ENCODE results near the gene OBSCN. TPM values are rescaled to one million over a fixed set of nuclear protein-coding genes. Genes with fewer than 3 reads are reported as not detected.

Gene OBSCN, protein sequence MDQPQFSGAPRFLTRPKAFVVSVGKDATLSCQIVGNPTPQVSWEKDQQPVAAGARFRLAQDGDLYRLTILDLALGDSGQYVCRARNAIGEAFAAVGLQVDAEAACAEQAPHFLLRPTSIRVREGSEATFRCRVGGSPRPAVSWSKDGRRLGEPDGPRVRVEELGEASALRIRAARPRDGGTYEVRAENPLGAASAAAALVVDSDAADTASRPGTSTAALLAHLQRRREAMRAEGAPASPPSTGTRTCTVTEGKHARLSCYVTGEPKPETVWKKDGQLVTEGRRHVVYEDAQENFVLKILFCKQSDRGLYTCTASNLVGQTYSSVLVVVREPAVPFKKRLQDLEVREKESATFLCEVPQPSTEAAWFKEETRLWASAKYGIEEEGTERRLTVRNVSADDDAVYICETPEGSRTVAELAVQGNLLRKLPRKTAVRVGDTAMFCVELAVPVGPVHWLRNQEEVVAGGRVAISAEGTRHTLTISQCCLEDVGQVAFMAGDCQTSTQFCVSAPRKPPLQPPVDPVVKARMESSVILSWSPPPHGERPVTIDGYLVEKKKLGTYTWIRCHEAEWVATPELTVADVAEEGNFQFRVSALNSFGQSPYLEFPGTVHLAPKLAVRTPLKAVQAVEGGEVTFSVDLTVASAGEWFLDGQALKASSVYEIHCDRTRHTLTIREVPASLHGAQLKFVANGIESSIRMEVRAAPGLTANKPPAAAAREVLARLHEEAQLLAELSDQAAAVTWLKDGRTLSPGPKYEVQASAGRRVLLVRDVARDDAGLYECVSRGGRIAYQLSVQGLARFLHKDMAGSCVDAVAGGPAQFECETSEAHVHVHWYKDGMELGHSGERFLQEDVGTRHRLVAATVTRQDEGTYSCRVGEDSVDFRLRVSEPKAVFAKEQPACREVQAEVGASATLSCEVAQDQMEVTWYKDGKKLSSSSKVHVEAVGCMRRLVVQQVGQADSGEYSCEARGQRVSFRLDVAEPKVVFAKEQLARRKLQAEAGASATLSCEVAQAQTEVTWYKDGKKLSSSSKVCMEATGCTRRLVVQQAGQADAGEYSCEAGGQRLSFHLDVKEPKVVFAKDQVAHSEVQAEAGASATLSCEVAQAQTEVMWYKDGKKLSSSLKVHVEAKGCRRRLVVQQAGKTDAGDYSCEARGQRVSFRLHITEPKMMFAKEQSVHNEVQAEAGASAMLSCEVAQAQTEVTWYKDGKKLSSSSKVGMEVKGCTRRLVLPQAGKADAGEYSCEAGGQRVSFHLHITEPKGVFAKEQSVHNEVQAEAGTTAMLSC (N-terminal part only)
- 21.6 and 23.1 TPM in 2 replicates for total RNA-seq

GRCh38 chr1:228207851-228208821, at the start of gene OBSCN:
OBSCN (plus strand) TSS chr1:228208044; CDS start chr1:228211784, 3,740 bp downstream.
- intact Hi-C loops (cut with micrococcal nuclease): no loop called here

GRCh38 chr1:228158151-228159007, 49.5 kb upstream of the OBSCN start:
- intact Hi-C loops (cut with micrococcal nuclease): no loop called here

- intact Hi-C loops (cut with micrococcal nuclease): no loop called here
Observed at GRCh38 chr1:228159008-228159665, 48.7 kb upstream of the OBSCN start.

GRCh38 chr1:228160201-228160761, 47.6 kb upstream of the OBSCN start:
- intact Hi-C loops (cut with micrococcal nuclease): no loop called here

DNA sequence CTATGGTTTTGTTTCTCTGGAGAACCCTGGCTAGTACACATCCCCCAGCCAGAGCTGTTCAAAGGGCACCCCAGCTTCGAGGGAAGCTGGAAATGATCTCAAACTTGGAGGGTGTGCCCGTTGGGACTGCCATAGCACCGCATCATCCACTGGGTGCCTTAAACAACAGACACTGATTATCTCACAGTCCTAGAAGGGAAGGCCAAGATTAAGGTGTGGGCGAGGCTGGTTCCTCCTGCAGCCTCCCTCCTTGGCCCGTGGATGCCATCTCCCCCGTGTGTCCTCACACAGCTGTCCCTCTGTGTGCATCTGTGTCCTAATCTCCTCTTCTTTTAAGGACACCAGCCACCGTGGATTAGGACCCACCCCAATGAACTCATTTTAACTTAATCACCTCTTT, 46.5 kb upstream of the OBSCN start:
- intact Hi-C loops (cut with micrococcal nuclease): no loop called here

DNA sequence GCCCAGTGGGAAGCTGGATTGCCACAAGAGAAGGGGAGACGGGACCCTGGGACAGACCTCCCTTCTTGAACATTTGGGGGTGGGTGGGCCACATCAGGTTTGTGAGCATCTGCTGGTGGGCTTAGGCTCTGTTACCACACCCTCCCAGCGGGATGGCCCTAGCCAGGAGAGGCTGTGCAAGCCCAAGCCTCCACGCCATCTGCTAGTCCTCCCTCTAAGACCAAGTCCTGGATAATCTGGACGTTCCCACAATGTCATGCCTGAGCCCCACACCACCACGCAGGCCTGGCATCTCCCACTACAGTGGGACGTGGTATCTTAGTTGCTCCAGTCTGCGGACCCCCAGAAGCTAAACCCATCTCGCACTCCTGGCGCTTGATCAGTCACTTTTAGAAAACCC, 46.0 kb upstream of the OBSCN start:
- intact Hi-C loops (cut with micrococcal nuclease): no loop called here

- intact Hi-C loops (cut with micrococcal nuclease): no loop called here
Observed at GRCh38 chr1:228162286-228163006, 45.4 kb upstream of the OBSCN start.

DNA sequence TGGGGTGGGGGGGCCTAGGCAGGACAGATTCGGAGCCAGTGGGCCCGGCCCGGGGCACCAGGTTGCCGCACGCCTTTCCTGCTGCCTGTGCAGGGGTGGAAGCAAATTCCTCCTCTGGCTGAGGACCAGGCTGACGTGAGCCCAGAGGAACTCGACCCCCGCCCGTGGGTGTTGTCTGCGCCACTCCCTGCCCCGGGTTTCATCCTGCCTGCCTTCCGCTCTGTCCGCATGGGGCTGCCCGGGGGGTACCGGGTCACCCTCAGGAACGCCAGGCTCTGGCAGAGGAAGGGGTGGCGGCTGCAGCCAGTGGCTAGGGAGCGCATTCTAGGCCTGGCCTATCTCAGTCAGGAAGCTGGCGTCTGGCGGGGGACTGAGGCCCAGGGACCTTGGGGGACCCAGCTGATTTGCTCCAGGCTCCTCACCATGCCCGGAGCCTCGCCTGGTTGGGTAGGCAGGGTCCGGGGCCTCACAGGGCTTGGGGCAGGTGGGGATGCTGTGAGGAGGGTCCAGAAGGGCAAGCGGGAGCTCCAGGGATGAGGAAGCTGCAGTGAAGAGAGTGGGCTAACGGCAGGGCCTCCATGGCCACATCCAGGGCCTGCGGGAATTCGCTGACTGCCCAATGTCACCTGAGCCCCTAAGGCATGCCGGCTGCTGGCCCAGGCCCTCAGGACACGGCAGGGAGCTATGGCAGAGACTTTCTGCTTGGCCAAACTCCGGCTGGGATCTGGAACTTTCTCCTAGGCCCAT, 44.7 kb upstream of the OBSCN start:
- intact Hi-C loops (cut with micrococcal nuclease): no loop called here

- intact Hi-C loops (cut with micrococcal nuclease): no loop called here
Observed at GRCh38 chr1:228163776-228164519, 43.9 kb upstream of the OBSCN start.

GRCh38 chr1:228164561-228165371, 43.1 kb upstream of the OBSCN start:
- intact Hi-C loops (cut with micrococcal nuclease): loop anchor here (1.0 to 5.0 kb wide), 7 partner anchors 24 to 427 kb away; partner anchors contain the start of genes C1orf35, GUK1, JMJD4 and MRPL55

DNA sequence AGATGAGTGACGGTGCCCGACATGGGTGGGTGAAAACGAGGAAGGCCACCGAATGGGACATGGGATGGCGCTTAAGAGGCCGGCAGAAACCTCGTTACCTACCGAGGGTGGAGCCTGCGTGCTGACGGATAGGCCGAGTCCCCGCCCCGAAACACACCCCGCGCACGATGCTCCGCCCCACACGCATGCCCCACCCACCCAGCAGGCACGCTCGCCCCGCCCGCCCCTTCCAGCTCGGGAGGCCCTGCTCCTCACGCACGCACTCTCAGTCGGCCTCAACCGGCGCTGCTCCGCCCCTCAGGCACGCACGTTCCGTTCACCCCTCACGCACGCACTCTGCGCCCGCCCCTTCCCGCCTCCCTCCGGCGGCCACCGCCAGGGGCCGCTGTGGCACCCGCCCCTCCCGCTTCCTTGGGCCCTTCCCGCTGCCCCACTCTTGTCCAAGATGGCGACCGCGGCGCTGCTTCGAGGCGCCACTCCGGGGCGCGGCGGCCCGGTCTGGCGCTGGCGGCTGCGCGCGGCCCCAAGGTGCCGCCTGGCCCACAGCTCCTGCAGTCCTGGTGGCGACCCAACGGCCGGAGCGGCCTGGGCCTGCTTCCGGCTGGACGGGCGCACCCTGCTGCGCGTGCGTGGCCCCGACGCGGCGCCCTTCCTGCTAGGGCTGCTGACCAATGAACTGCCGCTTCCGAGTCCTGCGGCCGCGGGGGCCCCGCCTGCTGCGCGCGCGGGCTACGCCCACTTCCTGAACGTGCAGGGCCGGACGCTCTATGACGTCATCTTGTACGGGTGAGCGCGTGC, 42.3 kb upstream of the OBSCN start, which contains the start of gene IBA57:
Gene IBA57 (plus strand): TSS at position 433 of the 798 bp plus-strand sequence. CDS start 13 bp downstream, at position 446.
- intact Hi-C loops (cut with micrococcal nuclease): loop anchor here (1.0 to 5.0 kb wide), 12 partner anchors 9 to 428 kb away; partner anchors contain the start of genes ARF1, C1orf35, GUK1 and JMJD4

DNA sequence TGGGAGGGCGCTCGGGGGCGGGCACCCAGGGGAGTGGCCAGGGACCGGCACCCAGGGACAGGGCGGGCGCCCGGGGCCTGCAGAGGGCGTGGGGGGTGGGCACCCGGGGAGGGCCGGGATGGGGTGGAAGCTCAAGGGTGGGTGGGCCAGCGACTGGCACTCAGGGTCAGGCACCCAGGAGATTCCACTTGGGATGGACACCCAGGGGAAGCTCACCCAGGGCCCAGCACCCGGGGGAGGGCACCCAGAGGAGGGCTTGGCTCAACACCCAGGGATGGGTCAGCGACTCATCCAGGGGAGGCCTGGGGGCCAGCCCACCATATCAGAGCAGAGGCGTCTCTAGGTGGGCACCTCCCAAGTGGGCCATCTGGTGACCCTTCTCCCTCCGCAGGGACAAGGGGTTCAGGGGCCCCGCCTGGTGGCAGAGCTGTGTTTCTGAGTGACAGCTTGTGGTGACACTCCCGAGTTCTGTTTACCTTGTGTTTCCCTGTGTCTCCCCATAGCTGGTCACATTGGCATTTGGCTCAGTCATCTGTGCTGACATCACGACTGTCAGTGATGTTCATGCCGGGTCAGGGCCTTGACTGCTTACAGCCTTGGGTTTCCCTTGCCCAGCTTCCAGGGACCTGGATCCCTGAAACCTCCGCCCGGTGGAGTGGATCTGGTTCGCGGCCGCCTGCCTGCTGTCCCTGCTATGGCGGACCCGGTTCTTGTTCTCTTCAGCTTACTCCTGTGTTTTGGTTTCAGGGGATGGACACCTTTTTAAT, 41.5 kb upstream of the OBSCN start:
- intact Hi-C loops (cut with micrococcal nuclease): loop anchor here (1.0 to 5.0 kb wide), 6 partner anchors 8 to 429 kb away; partner anchors contain the start of genes ARF1, JMJD4 and SNAP47

DNA sequence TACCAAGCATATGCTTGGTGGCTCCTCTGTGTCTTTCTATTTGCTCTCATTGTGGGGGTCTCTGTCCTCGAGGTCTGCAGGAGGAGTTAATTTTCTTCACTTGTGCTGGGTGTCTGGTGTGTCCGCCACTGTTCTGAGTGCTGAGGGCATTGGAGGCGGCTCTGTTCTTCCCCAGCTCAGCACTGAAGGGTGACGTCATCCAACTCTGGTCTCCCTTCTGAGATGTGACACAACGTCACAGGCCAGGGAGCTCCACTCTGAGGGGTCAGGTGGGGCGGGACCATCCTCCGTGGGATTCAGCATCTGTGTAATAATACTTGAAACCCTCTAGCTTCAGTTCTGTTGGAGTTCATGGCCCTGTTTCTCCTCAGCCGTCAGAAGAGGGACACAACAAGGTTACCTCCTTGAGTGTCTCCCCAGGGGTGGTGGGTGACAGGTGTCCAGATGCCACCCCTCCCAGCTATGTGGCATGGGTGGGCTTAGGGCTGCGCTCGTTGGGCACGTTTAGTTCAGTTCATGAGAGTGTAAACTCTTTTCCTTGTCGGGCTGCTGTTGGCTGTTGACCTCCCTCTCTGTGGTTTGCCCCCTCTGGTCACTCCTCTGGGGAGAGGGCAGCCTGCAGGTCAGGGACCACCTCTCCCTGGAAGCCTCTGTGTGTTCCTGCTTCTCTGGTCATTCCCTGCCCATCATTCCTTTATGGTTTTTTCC, 39.1 kb upstream of the OBSCN start:
- intact Hi-C loops (cut with micrococcal nuclease): loop anchor here (5.0 kb wide), 1 partner anchor 431 kb away; the partner anchor contains the start of genes JMJD4 and SNAP47

Data from T-helper 2 cell treated with Interferon-gamma antibody and Interleukin-4, amounts not matched to agents 100 ng/mL and 5 ng/mL, for 36 hours (primary cell).